Measurements from ENCODE around the gene SELENOO.

GRCh38 chr22:50160947-50161346 is 39.9 kb upstream of the SELENOO start:
- TF ChIP-seq, protein P1, sequence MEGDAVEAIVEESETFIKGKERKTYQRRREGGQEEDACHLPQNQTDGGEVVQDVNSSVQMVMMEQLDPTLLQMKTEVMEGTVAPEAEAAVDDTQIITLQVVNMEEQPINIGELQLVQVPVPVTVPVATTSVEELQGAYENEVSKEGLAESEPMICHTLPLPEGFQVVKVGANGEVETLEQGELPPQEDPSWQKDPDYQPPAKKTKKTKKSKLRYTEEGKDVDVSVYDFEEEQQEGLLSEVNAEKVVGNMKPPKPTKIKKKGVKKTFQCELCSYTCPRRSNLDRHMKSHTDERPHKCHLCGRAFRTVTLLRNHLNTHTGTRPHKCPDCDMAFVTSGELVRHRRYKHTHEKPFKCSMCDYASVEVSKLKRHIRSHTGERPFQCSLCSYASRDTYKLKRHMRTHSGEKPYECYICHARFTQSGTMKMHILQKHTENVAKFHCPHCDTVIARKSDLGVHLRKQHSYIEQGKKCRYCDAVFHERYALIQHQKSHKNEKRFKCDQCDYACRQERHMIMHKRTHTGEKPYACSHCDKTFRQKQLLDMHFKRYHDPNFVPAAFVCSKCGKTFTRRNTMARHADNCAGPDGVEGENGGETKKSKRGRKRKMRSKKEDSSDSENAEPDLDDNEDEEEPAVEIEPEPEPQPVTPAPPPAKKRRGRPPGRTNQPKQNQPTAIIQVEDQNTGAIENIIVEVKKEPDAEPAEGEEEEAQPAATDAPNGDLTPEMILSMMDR (IDR thresholded peaks at IDR 0.05): no peak
- no peak for TF ChIP-seq REST (IDR thresholded peaks at IDR 0.05; ENCODE audit: insufficient read depth in 1 of 2, low read depth in 2 of 2, low read length in 1 of 2)
- no peak for TF ChIP-seq POLR2AphosphoS5 (IDR thresholded peaks at IDR 0.05; ENCODE audit: low read depth, low read length)
